ENCODE data around the gene SH3RF2.

DNA sequence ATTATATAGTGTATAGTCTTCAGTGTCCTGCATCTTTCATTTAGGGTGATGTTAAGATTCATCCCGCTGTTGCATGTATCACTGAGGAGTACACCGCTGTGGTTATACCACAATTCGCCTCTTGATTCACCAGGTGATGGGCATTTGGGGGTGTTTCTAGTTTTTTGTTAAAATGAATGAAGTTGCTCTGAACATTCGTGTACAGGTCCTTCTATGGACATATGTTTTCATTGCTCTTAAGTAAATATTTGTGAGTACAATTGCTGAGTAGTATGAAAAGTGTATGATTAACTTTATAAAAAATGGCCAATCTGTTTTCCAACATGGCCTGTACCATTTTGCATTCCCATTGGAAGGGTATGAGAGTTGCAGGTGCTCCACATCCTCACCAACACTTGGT is 107.3 kb downstream of the SH3RF2 start:
- TF ChIP-seq, protein P1, sequence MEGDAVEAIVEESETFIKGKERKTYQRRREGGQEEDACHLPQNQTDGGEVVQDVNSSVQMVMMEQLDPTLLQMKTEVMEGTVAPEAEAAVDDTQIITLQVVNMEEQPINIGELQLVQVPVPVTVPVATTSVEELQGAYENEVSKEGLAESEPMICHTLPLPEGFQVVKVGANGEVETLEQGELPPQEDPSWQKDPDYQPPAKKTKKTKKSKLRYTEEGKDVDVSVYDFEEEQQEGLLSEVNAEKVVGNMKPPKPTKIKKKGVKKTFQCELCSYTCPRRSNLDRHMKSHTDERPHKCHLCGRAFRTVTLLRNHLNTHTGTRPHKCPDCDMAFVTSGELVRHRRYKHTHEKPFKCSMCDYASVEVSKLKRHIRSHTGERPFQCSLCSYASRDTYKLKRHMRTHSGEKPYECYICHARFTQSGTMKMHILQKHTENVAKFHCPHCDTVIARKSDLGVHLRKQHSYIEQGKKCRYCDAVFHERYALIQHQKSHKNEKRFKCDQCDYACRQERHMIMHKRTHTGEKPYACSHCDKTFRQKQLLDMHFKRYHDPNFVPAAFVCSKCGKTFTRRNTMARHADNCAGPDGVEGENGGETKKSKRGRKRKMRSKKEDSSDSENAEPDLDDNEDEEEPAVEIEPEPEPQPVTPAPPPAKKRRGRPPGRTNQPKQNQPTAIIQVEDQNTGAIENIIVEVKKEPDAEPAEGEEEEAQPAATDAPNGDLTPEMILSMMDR (IDR thresholded peaks at IDR 0.05) = no peak
- TF ChIP-seq POLR2A (IDR thresholded peaks at IDR 0.05) = no peak
